ENCODE data around the gene CA11. TPM values are rescaled to one million over a fixed set of nuclear protein-coding genes. Genes with fewer than 3 reads are reported as not detected.
A peak's percentile ranks its signal among the peaks of the same experiment; 100 is the strongest.

The CA11 gene
- total RNA-seq, 3 donors from 2014 or later, result 1.8 to 19.9 (median 3.7) TPM

- intact Hi-C loops (cut with DNase I, micrococcal nuclease), result no loop called here
These were observed 30.9 kb upstream of the CA11 start for GRCh38 chr19:48676887-48677286.

DNA sequence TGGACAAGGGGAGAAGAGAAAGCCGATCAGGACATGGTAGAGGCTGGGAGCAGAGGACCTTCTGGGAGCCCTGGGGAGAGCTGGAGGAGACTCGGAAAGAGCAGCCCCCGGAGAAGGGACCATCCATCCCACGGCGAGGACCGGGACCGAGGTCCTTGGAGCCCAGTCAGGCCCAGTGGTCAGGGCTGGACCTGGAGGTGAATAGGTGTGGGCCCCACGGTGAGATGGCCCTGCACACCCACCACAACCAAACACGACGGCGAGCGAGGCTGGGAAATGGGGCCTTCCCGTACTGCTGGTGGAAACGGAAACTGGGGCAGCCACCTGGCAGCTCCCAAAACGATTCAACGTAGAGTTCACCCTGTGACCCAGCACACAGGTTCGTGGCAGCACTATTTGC is 30.5 kb upstream of the CA11 start:
- TF ChIP-seq CTCF (IDR thresholded peaks at IDR 0.05), result no peak
- ATAC-seq (no peak), DNase-seq (peak in 1 of 3 donors; percentile 57)
- Histone ChIP-seq H3K4me3 (no peak overlapping the region), H3K36me3 (ENCODE audit: low read depth) (no peaks in the 10 kb centered on the region), H3K9me3 (no peaks in the 10 kb centered on the region), H3K4me1 (ENCODE audit: low read depth) (peaks cover 20% of the 10 kb centered on the region)
- intact Hi-C loops (cut with DNase I, micrococcal nuclease), result no loop called here

More at GRCh38 chr19:48676887-48677286, 30.9 kb upstream of the CA11 start:
- Histone ChIP-seq H3K36me3 (ENCODE audit: low read depth) (no peaks in the 10 kb centered on the region), H3K4me1 (ENCODE audit: low read depth) (peaks cover 20% of the 10 kb centered on the region), H3K9me3 (no peaks in the 10 kb centered on the region), H3K4me3 (no peak overlapping the region)
- TF ChIP-seq CTCF (IDR thresholded peaks at IDR 0.05), result no peak
- DNase-seq, result peak; percentile 55 to 68 (median 59)
- ATAC-seq, result peak; percentile 80

GRCh38 chr19:48674921-48675824 is 29.2 kb upstream of the CA11 start:
- TF ChIP-seq CTCF (IDR thresholded peaks at IDR 0.05), result peak; percentile 74
- no peak overlapping the region for H3K4me3 ChIP-seq
- intact Hi-C loops (cut with DNase I, micrococcal nuclease), result no loop called here
- H3K9me3 ChIP-seq, result no peaks in the 10 kb centered on the region
- ATAC-seq (peak; percentile 78), DNase-seq (peak; percentile 72 to 92 (median 82))
- H3K4me1 ChIP-seq (ENCODE audit: low read depth), result peaks cover 20% of the 10 kb centered on the region
- no peaks in the 10 kb centered on the region for H3K36me3 ChIP-seq (ENCODE audit: low read depth)

DNA sequence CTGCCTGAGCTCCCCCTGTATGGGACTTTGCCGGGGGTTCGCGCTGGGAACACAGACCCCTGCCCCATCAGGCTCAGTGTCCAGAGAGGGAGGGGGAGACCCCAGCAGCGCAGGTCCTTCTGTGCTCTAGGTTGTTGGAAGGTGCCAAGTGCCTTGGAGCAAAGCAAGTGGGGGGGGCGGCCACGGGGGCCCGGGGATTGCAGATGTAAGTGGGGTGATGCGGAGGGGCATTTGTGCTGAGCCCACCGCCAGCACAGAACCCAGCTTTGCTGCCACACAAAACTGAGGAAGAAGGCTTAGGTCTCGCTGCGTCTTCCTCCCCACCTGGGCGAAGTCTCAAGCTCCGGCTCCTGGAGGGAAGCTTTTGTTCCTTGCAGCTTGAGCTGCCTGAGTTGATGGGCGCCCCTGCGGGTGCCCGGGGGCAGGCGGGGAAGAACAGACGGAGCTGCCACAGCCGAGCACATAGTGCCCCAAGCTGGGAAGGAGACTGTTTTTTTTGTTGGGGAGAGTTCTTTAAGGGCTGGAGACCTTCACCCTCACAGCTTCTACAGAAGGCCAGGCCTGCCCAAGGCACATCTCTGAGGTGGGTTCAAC is 28.3 kb upstream of the CA11 start:
- intact Hi-C loops (cut with DNase I, micrococcal nuclease), result no loop called here
- ATAC-seq (no peak), DNase-seq (no peak)
- no peak for TF ChIP-seq CTCF (IDR thresholded peaks at IDR 0.05)
- H3K4me3 ChIP-seq, result no peak overlapping the region
- H3K36me3 ChIP-seq (ENCODE audit: low read depth), result no peaks in the 10 kb centered on the region
- H3K4me1 ChIP-seq (ENCODE audit: low read depth), result peaks cover 20% of the 10 kb centered on the region
- no peaks in the 10 kb centered on the region for H3K9me3 ChIP-seq

GRCh38 chr19:48673436-48674100 is 27.6 kb upstream of the CA11 start:
- TF ChIP-seq CTCF (IDR thresholded peaks at IDR 0.05), result no peak
- H3K9me3 ChIP-seq, result no peaks in the 10 kb centered on the region
- no peak for ATAC-seq
- peaks cover 17% of the 10 kb centered on the region for H3K4me1 ChIP-seq (ENCODE audit: low read depth)
- intact Hi-C loops (cut with DNase I, micrococcal nuclease), result no loop called here
- DNase-seq, result no peak
- H3K36me3 ChIP-seq (ENCODE audit: low read depth), result no peaks in the 10 kb centered on the region
- H3K4me3 ChIP-seq, result no peak overlapping the region

All from mucosa of descending colon (tissue), 3 donors.